GM23338 (cell line): ENCODE measurements around the gene SUOX.

ENCODE experiments used
- CREB1 ChIP-seq: fragments of 250-450 bp; sonication (Bioruptor Pico); IDR thresholded peaks from 2 replicates; pipeline ENCODE4 v1.5.0; 2020; ENCODE audit warnings: low read depth, mild to moderate bottlenecking, moderate library complexity
- EZH2 ChIP-seq: fragments of 200-600 bp; sonication (generic); IDR thresholded peaks from one replicate; pipeline ENCODE4 v1.8.0; 2017; ENCODE audit warnings: antibody characterized with exemption, mild to moderate bottlenecking, low read depth; ENCODE audit not compliant: unreplicated experiment
- EZH2phosphoT487 ChIP-seq: fragments of 200-600 bp; sonication (generic); IDR thresholded peaks from one replicate; pipeline ENCODE4 v1.8.1; 2018; ENCODE audit warnings: antibody characterized with exemption; ENCODE audit not compliant: unreplicated experiment
- JUNB ChIP-seq: IDR thresholded peaks from one replicate; pipeline ENCODE4 v1.6.1; 2016; ENCODE audit warnings: antibody characterized with exemption; ENCODE audit not compliant: unreplicated experiment
- NANOG ChIP-seq: IDR thresholded peaks from 2 replicates; pipeline ENCODE4 v1.6.1; 2016; ENCODE audit warnings: antibody characterized with exemption, borderline replicate concordance
- POLR2AphosphoS5 ChIP-seq: IDR thresholded peaks from 2 replicates; pipeline ENCODE4 v1.6.1; 2016; ENCODE audit warnings: antibody characterized with exemption, low read depth
- STAT1 ChIP-seq: IDR thresholded peaks from one replicate; pipeline ENCODE4 v1.6.1; 2016; ENCODE audit warnings: antibody characterized with exemption; ENCODE audit not compliant: unreplicated experiment
- ZNF114 ChIP-seq: fragments of 250-450 bp; sonication (Bioruptor Pico); IDR thresholded peaks from 2 replicates; pipeline ENCODE4 v1.5.0; 2020; ENCODE audit warnings: mild to moderate bottlenecking, moderate library complexity
- ZNF331 ChIP-seq: fragments of 250-450 bp; sonication (Bioruptor Pico); IDR thresholded peaks from 2 replicates; pipeline ENCODE4 v1.5.0; 2020; ENCODE audit warnings: low read depth, mild to moderate bottlenecking, moderate library complexity
- TF ChIP-seq, protein P1 (sequence below), 2 experiments: fragments of 200-600 bp in 1 of 2; sonication (generic) in 1 of 2; conservative IDR thresholded peaks; 2 replicates each; pipeline versions ENCODE4 v1.5.1 to v1.6.1; 2016 to 2017; ENCODE audit warnings: antibody characterized with exemption in 2 of 2, low read depth in 2 of 2, mild to moderate bottlenecking in 2 of 2, moderate library complexity in 1 of 2
- TF ChIP-seq, protein P2 (sequence below): IDR thresholded peaks from one replicate; pipeline ENCODE4 v1.6.1; 2018; ENCODE audit warnings: antibody characterized with exemption; ENCODE audit not compliant: unreplicated experiment
- TF ChIP-seq, protein P3 (sequence below): fragments of 250-450 bp; sonication (Bioruptor Pico); IDR thresholded peaks from 2 replicates; pipeline ENCODE4 v1.5.0; 2020; ENCODE audit warnings: mild to moderate bottlenecking, moderate library complexity
- TF ChIP-seq, protein P4 (sequence below): IDR thresholded peaks from 2 replicates; pipeline ENCODE4 v1.6.1; 2016; ENCODE audit warnings: antibody characterized with exemption

DNA sequence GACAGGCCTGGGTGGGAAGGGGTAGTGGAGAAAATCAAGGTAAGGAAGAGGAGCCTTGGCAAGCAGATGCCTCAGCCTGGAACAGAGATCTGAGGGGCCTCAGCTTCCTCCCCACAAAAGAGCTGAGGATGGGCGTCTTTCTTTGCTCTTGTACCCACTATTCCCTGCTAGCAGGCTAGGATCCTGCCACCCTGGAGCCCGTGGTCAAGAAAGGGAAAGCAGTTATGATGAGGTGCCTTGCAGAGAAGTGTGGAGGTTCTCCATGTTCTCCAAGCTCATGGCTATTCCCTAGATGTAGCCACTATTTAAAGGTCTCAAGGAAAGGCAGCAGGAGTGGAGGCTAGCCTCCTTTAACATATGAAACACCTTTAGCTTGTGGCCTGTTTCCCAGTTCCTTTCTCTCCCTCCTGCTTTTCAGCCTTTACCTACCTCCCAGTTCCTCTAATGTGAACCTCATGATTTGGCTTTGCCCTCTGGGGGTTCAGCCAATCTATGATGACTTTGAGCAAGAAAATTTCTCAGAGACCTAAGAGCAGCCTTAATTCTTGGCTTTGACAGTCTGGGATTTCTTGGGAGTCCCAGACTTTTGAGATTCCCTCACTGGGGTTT, 24.9 kb downstream of the SUOX start:
- TF ChIP-seq EZH2phosphoT487: no peak
- TF ChIP-seq POLR2AphosphoS5: no peak
- TF ChIP-seq, protein P1, sequence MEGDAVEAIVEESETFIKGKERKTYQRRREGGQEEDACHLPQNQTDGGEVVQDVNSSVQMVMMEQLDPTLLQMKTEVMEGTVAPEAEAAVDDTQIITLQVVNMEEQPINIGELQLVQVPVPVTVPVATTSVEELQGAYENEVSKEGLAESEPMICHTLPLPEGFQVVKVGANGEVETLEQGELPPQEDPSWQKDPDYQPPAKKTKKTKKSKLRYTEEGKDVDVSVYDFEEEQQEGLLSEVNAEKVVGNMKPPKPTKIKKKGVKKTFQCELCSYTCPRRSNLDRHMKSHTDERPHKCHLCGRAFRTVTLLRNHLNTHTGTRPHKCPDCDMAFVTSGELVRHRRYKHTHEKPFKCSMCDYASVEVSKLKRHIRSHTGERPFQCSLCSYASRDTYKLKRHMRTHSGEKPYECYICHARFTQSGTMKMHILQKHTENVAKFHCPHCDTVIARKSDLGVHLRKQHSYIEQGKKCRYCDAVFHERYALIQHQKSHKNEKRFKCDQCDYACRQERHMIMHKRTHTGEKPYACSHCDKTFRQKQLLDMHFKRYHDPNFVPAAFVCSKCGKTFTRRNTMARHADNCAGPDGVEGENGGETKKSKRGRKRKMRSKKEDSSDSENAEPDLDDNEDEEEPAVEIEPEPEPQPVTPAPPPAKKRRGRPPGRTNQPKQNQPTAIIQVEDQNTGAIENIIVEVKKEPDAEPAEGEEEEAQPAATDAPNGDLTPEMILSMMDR (conservative IDR thresholded peaks at IDR 0.05; ENCODE audit: low read depth in 2 of 2): no peak
- TF ChIP-seq JUNB: no peak
- TF ChIP-seq, protein P2, sequence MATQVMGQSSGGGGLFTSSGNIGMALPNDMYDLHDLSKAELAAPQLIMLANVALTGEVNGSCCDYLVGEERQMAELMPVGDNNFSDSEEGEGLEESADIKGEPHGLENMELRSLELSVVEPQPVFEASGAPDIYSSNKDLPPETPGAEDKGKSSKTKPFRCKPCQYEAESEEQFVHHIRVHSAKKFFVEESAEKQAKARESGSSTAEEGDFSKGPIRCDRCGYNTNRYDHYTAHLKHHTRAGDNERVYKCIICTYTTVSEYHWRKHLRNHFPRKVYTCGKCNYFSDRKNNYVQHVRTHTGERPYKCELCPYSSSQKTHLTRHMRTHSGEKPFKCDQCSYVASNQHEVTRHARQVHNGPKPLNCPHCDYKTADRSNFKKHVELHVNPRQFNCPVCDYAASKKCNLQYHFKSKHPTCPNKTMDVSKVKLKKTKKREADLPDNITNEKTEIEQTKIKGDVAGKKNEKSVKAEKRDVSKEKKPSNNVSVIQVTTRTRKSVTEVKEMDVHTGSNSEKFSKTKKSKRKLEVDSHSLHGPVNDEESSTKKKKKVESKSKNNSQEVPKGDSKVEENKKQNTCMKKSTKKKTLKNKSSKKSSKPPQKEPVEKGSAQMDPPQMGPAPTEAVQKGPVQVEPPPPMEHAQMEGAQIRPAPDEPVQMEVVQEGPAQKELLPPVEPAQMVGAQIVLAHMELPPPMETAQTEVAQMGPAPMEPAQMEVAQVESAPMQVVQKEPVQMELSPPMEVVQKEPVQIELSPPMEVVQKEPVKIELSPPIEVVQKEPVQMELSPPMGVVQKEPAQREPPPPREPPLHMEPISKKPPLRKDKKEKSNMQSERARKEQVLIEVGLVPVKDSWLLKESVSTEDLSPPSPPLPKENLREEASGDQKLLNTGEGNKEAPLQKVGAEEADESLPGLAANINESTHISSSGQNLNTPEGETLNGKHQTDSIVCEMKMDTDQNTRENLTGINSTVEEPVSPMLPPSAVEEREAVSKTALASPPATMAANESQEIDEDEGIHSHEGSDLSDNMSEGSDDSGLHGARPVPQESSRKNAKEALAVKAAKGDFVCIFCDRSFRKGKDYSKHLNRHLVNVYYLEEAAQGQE: no peak
- TF ChIP-seq STAT1: no peak
- no peak for TF ChIP-seq NANOG
- no peak for TF ChIP-seq ZNF114 (CRISPR knock-in tag)
- no peak for TF ChIP-seq EZH2
- no peak for TF ChIP-seq CREB1 (CRISPR knock-in tag)
- TF ChIP-seq, protein P3, sequence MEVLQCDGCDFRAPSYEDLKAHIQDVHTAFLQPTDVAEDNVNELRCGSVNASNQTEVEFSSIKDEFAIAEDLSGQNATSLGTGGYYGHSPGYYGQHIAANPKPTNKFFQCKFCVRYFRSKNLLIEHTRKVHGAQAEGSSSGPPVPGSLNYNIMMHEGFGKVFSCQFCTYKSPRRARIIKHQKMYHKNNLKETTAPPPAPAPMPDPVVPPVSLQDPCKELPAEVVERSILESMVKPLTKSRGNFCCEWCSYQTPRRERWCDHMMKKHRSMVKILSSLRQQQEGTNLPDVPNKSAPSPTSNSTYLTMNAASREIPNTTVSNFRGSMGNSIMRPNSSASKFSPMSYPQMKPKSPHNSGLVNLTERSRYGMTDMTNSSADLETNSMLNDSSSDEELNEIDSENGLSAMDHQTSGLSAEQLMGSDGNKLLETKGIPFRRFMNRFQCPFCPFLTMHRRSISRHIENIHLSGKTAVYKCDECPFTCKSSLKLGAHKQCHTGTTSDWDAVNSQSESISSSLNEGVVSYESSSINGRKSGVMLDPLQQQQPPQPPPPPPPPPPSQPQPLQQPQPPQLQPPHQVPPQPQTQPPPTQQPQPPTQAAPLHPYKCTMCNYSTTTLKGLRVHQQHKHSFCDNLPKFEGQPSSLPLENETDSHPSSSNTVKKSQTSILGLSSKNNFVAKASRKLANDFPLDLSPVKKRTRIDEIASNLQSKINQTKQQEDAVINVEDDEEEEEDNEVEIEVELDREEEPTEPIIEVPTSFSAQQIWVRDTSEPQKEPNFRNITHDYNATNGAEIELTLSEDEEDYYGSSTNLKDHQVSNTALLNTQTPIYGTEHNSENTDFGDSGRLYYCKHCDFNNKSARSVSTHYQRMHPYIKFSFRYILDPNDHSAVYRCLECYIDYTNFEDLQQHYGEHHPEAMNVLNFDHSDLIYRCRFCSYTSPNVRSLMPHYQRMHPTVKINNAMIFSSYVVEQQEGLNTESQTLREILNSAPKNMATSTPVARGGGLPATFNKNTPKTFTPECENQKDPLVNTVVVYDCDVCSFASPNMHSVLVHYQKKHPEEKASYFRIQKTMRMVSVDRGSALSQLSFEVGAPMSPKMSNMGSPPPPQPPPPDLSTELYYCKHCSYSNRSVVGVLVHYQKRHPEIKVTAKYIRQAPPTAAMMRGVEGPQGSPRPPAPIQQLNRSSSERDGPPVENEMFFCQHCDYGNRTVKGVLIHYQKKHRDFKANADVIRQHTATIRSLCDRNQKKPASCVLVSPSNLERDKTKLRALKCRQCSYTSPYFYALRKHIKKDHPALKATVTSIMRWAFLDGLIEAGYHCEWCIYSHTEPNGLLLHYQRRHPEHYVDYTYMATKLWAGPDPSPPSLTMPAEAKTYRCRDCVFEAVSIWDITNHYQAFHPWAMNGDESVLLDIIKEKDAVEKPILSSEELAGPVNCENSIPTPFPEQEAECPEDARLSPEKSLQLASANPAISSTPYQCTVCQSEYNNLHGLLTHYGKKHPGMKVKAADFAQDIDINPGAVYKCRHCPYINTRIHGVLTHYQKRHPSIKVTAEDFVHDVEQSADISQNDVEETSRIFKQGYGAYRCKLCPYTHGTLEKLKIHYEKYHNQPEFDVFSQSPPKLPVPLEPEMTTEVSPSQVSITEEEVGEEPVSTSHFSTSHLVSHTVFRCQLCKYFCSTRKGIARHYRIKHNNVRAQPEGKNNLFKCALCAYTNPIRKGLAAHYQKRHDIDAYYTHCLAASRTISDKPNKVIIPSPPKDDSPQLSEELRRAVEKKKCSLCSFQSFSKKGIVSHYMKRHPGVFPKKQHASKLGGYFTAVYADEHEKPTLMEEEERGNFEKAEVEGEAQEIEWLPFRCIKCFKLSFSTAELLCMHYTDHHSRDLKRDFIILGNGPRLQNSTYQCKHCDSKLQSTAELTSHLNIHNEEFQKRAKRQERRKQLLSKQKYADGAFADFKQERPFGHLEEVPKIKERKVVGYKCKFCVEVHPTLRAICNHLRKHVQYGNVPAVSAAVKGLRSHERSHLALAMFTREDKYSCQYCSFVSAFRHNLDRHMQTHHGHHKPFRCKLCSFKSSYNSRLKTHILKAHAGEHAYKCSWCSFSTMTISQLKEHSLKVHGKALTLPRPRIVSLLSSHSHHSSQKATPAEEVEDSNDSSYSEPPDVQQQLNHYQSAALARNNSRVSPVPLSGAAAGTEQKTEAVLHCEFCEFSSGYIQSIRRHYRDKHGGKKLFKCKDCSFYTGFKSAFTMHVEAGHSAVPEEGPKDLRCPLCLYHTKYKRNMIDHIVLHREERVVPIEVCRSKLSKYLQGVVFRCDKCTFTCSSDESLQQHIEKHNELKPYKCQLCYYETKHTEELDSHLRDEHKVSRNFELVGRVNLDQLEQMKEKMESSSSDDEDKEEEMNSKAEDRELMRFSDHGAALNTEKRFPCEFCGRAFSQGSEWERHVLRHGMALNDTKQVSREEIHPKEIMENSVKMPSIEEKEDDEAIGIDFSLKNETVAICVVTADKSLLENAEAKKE (CRISPR knock-in tag): no peak
- TF ChIP-seq ZNF331 (CRISPR knock-in tag): no peak
- TF ChIP-seq, protein P4, sequence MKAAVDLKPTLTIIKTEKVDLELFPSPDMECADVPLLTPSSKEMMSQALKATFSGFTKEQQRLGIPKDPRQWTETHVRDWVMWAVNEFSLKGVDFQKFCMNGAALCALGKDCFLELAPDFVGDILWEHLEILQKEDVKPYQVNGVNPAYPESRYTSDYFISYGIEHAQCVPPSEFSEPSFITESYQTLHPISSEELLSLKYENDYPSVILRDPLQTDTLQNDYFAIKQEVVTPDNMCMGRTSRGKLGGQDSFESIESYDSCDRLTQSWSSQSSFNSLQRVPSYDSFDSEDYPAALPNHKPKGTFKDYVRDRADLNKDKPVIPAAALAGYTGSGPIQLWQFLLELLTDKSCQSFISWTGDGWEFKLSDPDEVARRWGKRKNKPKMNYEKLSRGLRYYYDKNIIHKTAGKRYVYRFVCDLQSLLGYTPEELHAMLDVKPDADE: no peak
